ENCODE data around the gene GRXCR1.

GRXCR1 gene

DNA sequence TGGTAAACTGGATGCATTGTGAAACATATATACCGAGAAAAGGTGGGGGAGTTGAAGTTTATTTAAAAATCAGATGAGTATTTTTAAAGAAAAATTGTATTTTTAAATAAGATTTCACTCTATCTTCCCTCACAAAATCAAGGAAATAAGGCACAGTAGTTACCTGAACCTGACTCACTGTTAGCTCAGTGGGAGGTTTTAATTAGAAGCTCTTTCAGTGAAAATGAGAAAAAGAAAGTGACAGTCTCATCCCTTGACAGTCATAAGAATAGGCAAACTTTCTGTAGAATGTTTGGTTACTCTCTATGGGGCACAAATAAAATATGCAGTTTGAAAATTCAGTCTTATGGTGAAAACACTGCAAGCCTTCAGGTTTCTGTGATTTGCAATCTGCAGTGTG is 49.7 kb downstream of the GRXCR1 start:
- no peak for DNase-seq

DNA sequence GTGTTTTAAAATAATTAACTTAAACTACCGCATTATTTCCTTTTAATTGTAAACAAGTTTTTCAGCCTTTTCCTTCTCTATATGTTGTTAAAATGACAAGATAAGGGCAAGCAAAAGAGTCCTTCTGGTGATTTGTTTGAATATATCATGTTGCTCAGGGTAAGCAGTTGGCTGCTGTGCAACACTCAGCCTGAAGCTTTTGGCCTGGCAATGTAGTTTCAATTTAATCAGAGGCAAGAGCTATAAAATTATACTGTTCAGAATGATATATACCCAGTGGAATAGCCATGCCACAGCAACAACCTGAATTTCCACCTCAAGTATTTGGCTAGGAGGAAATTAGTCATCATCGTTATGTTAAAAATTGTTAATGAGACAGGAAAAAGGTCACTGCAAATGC is 53.4 kb downstream of the GRXCR1 start:
- DNase-seq, result no peak

DNA sequence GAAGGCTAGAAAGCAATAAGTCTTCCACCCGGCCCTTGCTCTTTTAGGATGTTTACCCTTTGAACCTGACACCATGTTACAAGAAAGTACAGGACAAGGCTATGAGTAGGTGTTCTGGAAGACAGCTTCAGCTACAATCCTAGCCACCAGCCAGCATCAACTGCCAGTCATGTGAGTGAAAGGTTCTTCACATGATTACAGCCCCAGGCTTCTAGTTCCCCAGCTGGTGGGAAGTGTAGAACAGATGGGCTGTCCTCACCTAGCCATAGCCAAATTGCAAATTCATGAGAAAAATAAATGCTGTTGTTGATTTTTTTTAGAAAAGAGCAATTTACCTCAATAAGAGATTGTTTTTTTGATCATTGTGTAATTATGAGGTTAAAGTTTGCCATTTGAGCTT is 60.8 kb downstream of the GRXCR1 start:
- no peak for DNase-seq

DNA sequence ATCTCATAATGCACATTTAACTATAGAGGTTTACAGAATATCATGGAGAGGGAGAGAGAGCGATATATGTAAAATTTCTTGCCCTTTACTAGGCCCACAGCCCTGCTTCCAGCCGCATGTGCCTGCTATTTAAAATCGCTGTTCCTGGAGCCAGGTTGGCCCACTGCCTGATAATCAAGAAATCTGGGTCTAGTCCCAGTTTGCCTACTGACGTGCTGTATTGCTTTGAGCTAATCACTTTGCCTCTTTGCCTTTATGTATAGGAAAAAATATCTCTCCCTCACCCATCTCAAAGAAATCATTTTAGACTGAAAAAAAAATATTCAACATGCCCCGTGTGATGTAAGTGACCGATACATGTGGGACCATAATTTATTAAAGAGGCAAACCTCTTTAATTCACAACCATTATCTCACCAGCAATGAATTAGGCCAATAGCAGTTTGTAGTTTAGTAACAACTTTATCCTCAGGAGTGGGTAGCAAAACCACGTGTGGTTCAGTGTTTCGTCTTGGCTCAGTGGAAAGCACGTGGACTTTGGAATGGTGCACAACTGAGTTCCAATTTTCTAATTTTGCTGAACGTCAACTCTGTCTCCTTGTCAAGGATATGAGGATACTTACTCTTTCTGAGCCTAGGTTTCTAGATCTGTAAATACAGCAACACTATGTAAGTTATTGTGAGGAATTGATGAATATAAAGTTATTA is 62.6 kb downstream of the GRXCR1 start:
- DNase-seq, result no peak

DNA sequence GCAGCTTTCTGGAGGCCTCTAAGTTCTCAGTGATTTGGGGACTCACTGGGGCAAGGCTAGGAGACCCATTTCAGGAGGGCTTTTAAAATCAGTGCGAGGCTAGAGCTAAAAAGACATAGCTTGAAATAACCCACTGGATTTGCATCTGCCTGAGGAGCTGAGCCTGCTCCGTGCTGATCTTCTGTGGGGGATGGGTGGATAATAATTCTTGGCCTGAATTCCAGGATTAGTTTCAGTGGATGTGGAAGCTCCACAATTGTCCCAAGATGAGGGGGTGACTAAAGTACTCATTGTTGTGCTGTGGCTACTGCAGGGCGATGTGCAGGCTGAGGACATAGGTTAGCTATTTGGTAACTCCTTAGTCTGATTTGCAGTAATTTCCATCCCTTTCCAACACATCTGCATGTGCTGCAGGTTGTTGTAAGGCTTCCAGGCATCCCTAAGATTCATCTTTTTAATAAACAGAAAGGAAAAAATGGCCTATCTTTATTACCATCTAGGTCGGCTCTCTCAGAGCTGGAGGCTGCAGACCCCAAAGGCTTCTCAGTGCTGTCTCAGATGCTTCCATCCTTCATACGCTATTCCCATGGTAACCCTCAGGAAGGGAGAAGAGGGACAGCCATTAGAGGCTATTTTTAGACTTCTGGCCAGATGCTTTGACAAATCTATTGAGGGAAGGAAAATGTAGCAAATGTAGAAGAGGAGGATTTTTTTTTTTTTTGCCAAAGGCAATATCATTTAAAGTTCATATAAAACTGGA is 63.4 kb downstream of the GRXCR1 start:
- no peak for DNase-seq

DNA sequence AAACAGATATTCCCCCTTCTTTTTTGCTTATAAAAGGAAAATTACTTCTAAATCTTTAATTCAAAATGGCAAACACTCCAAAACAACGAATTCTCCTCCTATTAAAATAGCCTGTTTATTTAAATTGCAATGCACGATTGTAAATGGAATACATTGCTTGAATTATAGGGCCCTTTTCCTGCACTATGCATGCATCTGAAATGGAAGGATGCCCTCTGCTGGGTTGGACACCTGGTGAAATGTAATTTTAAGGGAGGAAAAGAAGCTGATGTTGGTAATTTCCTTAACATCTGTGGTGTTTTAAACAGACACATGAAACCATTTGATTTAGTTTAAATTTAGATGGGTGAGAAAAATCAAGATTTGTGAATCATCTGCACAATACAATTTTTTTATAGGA is 72.8 kb downstream of the GRXCR1 start:
- DNase-seq, result no peak

DNA sequence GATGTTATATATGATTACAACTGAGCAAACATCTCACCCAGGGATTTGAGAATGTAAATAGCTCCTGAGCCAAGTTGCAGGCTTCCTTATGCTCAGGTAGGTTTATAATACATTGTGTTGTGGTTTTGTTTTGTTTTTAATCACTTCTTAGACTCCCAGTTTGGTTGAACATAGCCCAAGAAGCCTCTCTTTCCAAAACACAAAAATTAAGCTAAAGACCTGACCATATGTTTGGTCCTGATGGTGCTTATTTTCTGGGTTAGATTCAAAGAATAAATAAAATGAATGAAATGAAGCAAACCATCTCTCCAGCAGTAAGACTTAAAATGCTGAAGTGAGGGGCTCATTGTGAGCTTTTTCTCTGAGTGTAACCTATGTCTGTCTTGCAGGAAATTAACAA is 93.5 kb downstream of the GRXCR1 start:
- DNase-seq, result no peak

DNA sequence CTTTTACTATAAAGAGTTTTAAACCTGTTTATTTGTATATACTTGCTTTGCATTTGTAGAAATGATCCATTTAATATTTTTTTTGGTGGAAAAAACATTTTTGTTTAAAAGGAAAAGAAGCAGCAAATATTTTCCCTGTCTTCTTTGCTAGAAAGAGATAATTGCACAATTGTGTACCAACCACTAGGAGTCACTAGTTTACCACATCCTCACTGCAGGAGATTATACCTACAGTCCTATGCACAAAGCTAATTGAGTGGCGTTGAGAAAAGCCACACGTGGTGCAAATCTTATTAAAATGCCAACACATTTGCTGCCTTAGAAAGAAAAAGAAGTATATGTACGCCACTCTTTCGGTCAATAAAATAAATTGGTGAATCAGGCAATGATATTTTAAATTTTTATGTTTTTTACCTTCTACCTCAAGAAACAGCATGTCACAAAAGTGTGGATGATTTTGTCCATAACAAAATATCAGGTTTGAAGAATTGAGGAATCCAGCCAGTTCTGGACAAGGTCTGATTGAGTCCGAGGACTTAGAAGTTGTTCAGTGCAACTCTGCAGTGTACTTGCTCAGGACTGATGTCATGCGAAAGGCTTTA is 102.9 kb downstream of the GRXCR1 start:
- DNase-seq, result no peak

DNA sequence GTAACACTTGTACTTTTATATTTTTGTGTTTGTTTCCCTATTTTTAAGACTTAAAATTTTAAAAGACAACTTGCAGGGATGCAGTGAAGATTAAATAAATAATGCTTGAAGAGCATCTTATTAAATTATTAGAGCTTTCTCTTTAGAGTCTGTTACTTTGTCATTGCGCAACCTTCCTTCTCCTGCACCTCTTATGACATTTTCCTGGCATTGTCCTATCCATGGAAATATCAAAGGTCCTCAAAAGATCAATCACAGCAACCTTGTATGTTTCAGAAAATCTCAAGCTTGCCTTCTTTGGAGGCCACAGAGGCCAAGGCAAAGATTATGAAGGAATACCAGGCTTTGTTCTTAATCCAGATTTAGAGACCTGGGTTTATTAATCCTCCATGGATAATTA is 116.3 kb downstream of the GRXCR1 start:
- no peak for DNase-seq

DNA sequence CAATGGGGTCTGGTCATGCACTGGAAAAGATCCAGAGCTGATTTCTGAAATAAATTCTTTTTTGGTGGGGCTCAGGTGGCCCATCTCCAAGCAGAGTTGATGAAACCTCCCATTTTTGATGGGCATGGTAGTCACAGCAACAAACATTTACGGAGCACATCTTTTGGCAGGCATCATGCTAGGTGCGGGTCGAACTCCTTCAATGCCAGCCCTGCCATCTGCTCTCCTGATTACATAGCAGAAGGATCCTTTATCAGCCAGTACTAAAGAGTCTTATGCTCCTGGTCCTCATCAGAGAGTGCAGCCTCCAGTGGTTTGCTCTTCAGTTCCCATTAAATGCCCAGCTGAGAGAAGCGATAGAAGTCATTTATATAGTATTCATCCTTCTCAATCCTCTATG is 121.7 kb downstream of the GRXCR1 start:
- no peak for DNase-seq

DNA sequence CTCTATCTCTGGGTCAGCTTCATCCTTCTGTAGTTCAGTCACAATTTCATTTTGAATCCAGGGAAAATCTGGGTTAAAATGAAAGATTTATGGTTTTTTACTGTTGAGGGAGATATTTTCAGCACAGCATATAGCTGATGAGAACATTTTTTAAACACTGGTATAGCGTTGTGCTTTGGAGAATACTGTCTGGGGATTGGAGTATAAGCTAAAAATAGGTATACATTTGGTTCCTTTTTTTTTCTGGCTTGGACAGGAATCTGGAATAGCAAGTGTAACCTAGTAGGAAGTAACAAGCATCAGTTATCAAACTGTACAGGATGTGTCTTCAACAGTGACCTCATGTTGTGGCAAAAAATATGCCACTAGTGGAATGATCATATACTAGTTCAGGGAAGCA is 149.1 kb downstream of the GRXCR1 start:
- no peak for DNase-seq

DNA sequence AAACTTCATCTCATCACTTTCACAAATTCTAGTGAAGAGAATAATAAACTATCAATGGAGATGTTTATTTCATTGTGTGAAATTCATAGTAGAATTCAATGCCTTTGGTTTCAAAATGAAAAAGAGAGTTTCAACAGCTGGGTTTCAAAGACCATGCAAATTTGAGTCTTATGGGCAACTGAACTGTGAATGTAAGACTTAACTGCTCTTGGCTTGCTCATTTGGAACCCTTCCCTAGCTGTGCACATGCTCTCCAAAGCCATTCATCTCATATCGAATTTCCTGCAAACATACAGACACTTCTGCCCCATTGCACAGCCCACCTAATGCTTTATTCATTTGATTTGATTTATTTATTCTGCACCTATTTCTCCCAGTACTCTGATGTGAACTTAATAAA is 154.5 kb downstream of the GRXCR1 start:
- DNase-seq, result no peak

DNA sequence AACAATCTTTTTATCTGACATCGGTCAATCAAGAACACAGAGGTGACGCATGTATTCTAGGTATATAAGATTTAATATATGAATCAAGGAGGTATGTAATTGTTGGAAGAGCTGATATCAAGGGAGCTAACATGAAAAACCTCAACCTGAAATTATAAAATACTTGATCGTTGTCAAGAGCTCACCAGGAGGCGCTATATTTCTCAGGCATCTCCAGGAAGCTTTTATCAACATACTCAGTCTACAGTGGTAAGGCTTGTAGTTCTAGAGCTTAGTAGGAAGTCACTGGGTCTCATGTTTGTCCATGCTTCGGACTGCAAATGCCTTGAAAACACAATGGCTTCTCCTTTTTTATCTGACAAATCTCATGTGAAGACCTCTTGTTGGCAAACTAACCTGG is 156.1 kb downstream of the GRXCR1 start:
- DNase-seq, result no peak

DNA sequence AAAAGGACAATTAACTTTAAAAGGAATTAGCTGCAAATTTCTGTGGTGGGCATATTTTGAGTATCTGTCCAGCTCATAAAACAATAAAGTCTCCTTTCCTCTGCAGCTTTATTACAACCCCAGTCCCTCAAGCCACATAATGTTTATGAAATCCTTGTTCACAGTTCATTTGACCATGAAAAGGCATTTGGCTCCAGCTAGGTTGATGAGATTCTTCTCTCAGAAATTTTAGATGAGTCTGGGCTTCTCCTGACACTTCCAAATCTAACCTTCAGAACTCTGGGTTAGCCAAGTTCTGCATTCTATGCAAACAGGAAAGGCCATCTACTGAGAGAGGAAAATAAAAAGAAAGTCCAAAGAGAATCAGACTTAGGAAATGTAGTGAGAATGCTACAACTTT is 156.8 kb downstream of the GRXCR1 start:
- no peak for DNase-seq

DNA sequence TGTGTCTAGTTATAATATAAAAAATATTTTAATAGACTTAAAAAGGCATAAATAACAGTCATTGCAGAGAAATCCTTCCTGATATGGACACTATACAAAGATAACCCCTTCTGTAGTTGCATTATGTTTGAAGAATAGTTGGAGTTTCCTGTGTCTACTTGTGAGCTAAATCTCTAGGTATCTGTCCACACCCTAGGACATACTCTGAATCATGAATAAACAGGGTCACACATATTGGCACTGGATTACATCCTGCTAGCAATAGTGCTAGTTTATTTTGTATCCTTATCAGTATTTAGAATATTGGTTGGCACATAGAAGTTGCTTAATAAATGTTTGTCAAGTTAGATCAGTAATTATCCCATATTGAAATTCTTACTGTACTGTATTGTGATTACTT is 173.9 kb downstream of the GRXCR1 start:
- no peak for DNase-seq

DNA sequence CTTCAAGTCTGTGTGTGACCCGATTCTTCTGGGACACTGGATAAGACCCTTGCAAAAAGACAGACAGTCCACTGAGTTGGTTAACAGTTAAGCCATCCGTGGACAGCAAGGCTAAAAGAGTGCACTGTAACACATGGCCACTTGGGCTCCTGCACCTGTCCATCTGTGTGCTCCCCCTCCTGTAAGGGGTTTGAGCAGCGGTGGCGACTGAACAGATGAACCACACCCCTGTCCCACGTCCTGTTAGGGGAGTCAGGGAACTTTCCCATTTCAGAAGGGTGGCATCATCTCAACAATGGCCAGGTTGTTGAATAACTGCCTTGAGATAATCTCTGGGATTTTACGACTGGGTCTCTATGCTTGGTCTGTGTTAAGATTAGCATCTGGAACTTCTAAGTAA is 178.6 kb downstream of the GRXCR1 start:
- DNase-seq, result no peak
